ENCODE results near the gene SRP68.

Gene SRP68

GRCh38 chr17:76072148-76072858, at the start of gene SRP68:
Gene SRP68 (minus strand): TSS chr17:76072517. CDS start chr17:76072491, 26 bp downstream.
- peak; percentile 69 to 80 (median 72) for DNase-seq (ENCODE audit: low read depth in 2 of 3, low spot score in 1 of 3)

- no peak for DNase-seq (ENCODE audit: low read depth in 2 of 3, low spot score in 1 of 3)
Measured at GRCh38 chr17:76121932-76122430, 49.7 kb upstream of the SRP68 start.

GRCh38 chr17:76120658-76121008, 48.3 kb upstream of the SRP68 start:
- DNase-seq (ENCODE audit: low read depth in 2 of 3, low spot score in 1 of 3) = no peak

- DNase-seq (ENCODE audit: low read depth in 2 of 3, low spot score in 1 of 3) = no peak
Measured at GRCh38 chr17:76119409-76120371, 47.4 kb upstream of the SRP68 start.

GRCh38 chr17:76115138-76115754, 42.9 kb upstream of the SRP68 start:
- DNase-seq (ENCODE audit: low read depth in 2 of 3, low spot score in 1 of 3) = no peak

- no peak for DNase-seq (ENCODE audit: low read depth in 2 of 3, low spot score in 1 of 3)
Measured at GRCh38 chr17:76111956-76112355, 39.6 kb upstream of the SRP68 start.

GRCh38 chr17:76107509-76107908, 35.2 kb upstream of the SRP68 start:
- DNase-seq (ENCODE audit: low read depth in 2 of 3, low spot score in 1 of 3) = no peak

GRCh38 chr17:76106703-76107102, 34.4 kb upstream of the SRP68 start:
- DNase-seq (ENCODE audit: low read depth in 2 of 3, low spot score in 1 of 3) = no peak

- DNase-seq (ENCODE audit: low read depth in 2 of 3, low spot score in 1 of 3) = no peak
Measured at GRCh38 chr17:76104896-76105231, 32.5 kb upstream of the SRP68 start.

- no peak for DNase-seq (ENCODE audit: low read depth in 2 of 3, low spot score in 1 of 3)
Measured at GRCh38 chr17:76104140-76104895, 32.0 kb upstream of the SRP68 start.

GRCh38 chr17:76103274-76104139, 31.2 kb upstream of the SRP68 start, which contains the start of gene EXOC7:
Gene EXOC7 (minus strand): TSS chr17:76103787. CDS start chr17:76103692, 95 bp downstream.
- peak; percentile 85 to 89 (median 88) for DNase-seq (ENCODE audit: low read depth in 2 of 3, low spot score in 1 of 3)

- DNase-seq (ENCODE audit: low read depth in 2 of 3, low spot score in 1 of 3) = no peak
Measured at GRCh38 chr17:76102944-76103273, 30.6 kb upstream of the SRP68 start.

- DNase-seq (ENCODE audit: low read depth in 2 of 3, low spot score in 1 of 3) = no peak
Measured at GRCh38 chr17:76097716-76098295, 25.5 kb upstream of the SRP68 start.

- DNase-seq (ENCODE audit: low read depth in 2 of 3, low spot score in 1 of 3) = no peak
Measured at GRCh38 chr17:76095943-76096342, 23.6 kb upstream of the SRP68 start.

GRCh38 chr17:76094046-76094445, 21.7 kb upstream of the SRP68 start:
- DNase-seq (ENCODE audit: low read depth in 2 of 3, low spot score in 1 of 3) = no peak

GRCh38 chr17:76092526-76093413, 20.5 kb upstream of the SRP68 start:
- DNase-seq (ENCODE audit: low read depth in 2 of 3, low spot score in 1 of 3) = no peak

- no peak for DNase-seq (ENCODE audit: low read depth in 2 of 3, low spot score in 1 of 3)
Measured at GRCh38 chr17:76091526-76092286, 19.4 kb upstream of the SRP68 start.
